Mesendoderm (in vitro differentiated cells): Measurements from ENCODE around the gene IL17RB.

Experiments
- DNase-seq: peaks from one replicate; pipeline ENCODE4 v3.0.0; 2013
- H2AK5ac ChIP-seq: 2 replicates; pipeline ENCODE4 v1.6.1; 2013; ENCODE audit warnings: low read length, inconsistent platforms
- H2BK120ac ChIP-seq: 2 replicates; pipeline ENCODE4 v1.6.1; 2013; ENCODE audit warnings: low read depth, mild to moderate bottlenecking, low read length, moderate library complexity, mixed read lengths
- H2BK15ac ChIP-seq: replicated peaks from 2 replicates; pipeline ENCODE4 v1.6.1; 2013; ENCODE audit warnings: low read depth, mild to moderate bottlenecking, moderate library complexity
- H2BK5ac ChIP-seq: 2 replicates; pipeline ENCODE4 v1.6.1; 2013; ENCODE audit warnings: low read length, inconsistent platforms
- H3K18ac ChIP-seq: 2 replicates; pipeline ENCODE4 v1.6.1; 2013; ENCODE audit warnings: mild to moderate bottlenecking, low read length, mixed read lengths
- H3K23ac ChIP-seq: one replicate; pipeline ENCODE4 v1.6.1; 2013; ENCODE audit warnings: low read length
- H3K27ac ChIP-seq: 2 replicates; pipeline ENCODE4 v1.5.1; 2013; ENCODE audit warnings: low read depth, mild to moderate bottlenecking, inconsistent platforms, low read length, moderate library complexity
- H3K27me3 ChIP-seq: 2 replicates; pipeline ENCODE4 v1.6.1; 2013; ENCODE audit warnings: low read length, control low read depth, mild to moderate bottlenecking, inconsistent platforms; ENCODE audit not compliant: insufficient read depth, poor library complexity
- H3K36me3 ChIP-seq: 2 replicates; pipeline ENCODE4 v1.6.1; 2013; ENCODE audit warnings: low read length, inconsistent platforms; ENCODE audit not compliant: control insufficient read depth, insufficient read depth
- H3K4ac ChIP-seq: one replicate; pipeline ENCODE4 v1.6.1; 2013; ENCODE audit warnings: low read depth, mild to moderate bottlenecking, low read length, moderate library complexity
- H3K4me1 ChIP-seq: 2 replicates; pipeline ENCODE4 v1.6.1; 2013; ENCODE audit warnings: low read depth, low read length, inconsistent platforms; ENCODE audit not compliant: control insufficient read depth
- H3K4me2 ChIP-seq: 2 replicates; pipeline ENCODE4 v1.6.1; 2013; ENCODE audit warnings: low read length
- H3K4me3 ChIP-seq: 2 replicates; pipeline ENCODE4 v1.5.1; 2013; ENCODE audit warnings: mild to moderate bottlenecking, low read length
- H3K56ac ChIP-seq: one replicate; pipeline ENCODE4 v1.6.1; 2013; ENCODE audit warnings: low read length
- H3K79me1 ChIP-seq: 2 replicates; pipeline ENCODE4 v1.6.1; 2013; ENCODE audit warnings: low read length, inconsistent platforms
- H3K79me2 ChIP-seq: 2 replicates; pipeline ENCODE4 v1.6.1; 2013; ENCODE audit warnings: mild to moderate bottlenecking, low read length; ENCODE audit not compliant: control insufficient read depth, insufficient read depth
- H3K9ac ChIP-seq: 2 replicates; pipeline ENCODE4 v1.6.1; 2013; ENCODE audit warnings: low read length, inconsistent platforms
- H4K5ac ChIP-seq: one replicate; pipeline ENCODE4 v1.6.1; 2013; ENCODE audit warnings: low read length
- H4K8ac ChIP-seq: one replicate; pipeline ENCODE4 v1.6.1; 2013; ENCODE audit warnings: low read depth, mild to moderate bottlenecking, control low read depth, low read length, moderate library complexity
- WGBS: extraction: QIAGEN DNeasy Blood & Tissue Kit; methylation state at CpG from one replicate; pipeline ENCODE4 v1.1.7; 2013; ENCODE audit warnings: low lambda C conversion rate, missing lambda C conversion rate; ENCODE audit not compliant: insufficient coverage; ENCODE audit errors: extremely low coverage; 5-methylcytosine and 5-hydroxymethylcytosine counted together

IL17RB gene

DNA sequence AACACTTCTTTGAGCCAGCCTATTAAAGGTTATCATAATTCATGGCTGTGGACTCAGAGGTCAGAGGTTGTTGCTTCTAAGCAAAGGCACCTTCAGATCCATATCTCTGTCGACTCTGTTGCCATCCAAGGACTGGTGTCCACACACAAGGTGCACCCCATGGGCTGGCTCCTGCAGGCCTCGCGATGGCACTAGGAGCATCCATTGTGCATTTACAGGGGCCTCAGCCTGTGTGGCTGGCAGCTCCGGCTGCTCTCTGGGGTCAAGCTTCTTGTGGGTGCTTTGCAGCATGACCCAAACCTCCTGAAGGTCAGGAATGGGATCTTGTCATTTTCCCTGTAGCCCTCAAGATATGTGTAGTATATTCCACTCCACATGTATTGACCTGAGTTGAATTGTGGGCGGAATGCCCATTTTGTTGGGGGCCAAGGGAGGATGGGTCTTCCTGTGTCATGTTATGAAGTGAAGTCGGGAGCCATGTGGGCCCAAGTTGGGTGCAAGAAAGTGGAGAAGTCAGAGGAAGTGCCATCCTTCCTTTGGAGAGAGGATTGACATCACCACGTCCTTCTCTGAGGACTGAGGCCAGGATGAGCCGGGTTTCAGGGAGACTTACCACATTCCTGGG is 44.0 kb upstream of the IL17RB start:
- Histone ChIP-seq H3K4me1 (no peaks in the 10 kb centered on the region), H3K79me1 (no peaks in the 10 kb centered on the region), H2BK120ac (no peak overlapping the region), H3K56ac (no peak overlapping the region), H3K23ac (no peak overlapping the region), H3K79me2 (no peaks in the 10 kb centered on the region), H3K36me3 (no peaks in the 10 kb centered on the region), H3K18ac (no peak overlapping the region), H2AK5ac (no peak overlapping the region), H3K4me3 (no peak overlapping the region), H4K8ac (no peak overlapping the region), H4K5ac (no peak overlapping the region), H3K27ac (no peak overlapping the region), H3K4me2 (no peak overlapping the region), H3K4ac (no peak overlapping the region), H3K27me3 (no peaks in the 10 kb centered on the region), H2BK5ac (no peak overlapping the region), H2BK15ac (no peak overlapping the region), H3K9ac (no peak overlapping the region)
- WGBS = no CpG with 5 or more reads among the region's 8 CpGs
- DNase-seq = no peak

GRCh38 chr3:53803124-53803815 is 43.1 kb upstream of the IL17RB start:
- Histone ChIP-seq H3K79me1 (no peaks in the 10 kb centered on the region), H2BK15ac (no peak overlapping the region), H3K18ac (no peak overlapping the region), H3K36me3 (no peaks in the 10 kb centered on the region), H3K9ac (no peak overlapping the region), H3K23ac (no peak overlapping the region), H3K79me2 (no peaks in the 10 kb centered on the region), H3K4me1 (no peaks in the 10 kb centered on the region), H3K27ac (no peak overlapping the region), H4K5ac (no peak overlapping the region), H4K8ac (no peak overlapping the region), H2BK5ac (no peak overlapping the region), H3K27me3 (no peaks in the 10 kb centered on the region), H3K56ac (no peak overlapping the region), H3K4ac (no peak overlapping the region), H2AK5ac (no peak overlapping the region), H3K4me2 (no peak overlapping the region), H2BK120ac (no peak overlapping the region), H3K4me3 (no peak overlapping the region)
- peak; percentile 40 for DNase-seq
- WGBS = no CpG with 5 or more reads among the region's 18 CpGs

DNA sequence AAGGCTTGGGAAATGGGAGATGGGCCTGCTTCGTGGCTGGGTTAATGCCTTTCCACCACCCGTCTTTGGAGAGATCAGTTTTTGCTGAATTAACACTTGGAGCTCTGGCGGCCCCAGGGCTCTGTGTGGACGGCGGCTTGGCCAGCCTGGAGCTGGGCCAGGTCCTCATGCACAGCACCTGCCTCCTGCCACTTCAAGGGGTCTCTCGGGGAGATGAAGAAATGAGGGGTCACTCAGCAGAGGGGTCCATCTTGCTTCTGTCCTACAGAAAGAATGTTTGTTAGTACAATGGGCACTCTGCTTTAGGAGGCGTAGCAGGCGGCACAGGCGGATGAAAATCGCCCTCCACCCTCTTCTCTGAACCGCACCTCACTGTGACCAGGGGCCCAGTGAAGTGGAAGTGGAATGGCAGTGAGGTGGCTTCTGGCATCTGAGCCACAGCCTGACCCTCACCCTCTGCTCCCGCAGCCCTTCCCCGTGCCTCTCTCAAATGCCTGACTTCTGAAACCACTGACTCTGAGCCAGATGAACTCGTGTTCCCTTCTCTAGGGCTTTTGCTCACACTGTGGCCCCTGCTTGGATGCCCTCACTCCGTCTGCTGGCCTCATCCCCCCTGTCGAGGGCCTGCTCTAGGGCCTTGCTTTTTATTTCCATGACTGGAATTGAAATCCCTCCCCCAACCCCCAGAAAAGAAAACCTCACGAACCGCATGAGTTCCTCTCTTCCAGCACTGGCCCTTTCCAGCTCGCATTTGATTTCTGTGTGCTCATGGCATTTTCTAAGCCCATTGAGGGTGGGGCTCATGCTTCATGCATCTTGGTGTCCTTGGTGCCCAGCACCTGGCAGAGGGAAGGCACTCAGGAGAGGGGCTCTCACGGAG is 42.3 kb upstream of the IL17RB start:
- Histone ChIP-seq H3K4me3 (no peak overlapping the region), H4K5ac (no peak overlapping the region), H2BK120ac (no peak overlapping the region), H3K4me1 (no peaks in the 10 kb centered on the region), H2BK15ac (no peak overlapping the region), H3K4me2 (no peak overlapping the region), H3K4ac (no peak overlapping the region), H2BK5ac (no peak overlapping the region), H2AK5ac (no peak overlapping the region), H3K79me1 (no peaks in the 10 kb centered on the region), H3K23ac (no peak overlapping the region), H3K27ac (no peak overlapping the region), H4K8ac (no peak overlapping the region), H3K56ac (no peak overlapping the region), H3K36me3 (no peaks in the 10 kb centered on the region), H3K79me2 (no peaks in the 10 kb centered on the region), H3K27me3 (no peaks in the 10 kb centered on the region), H3K18ac (no peak overlapping the region), H3K9ac (no peak overlapping the region)
- DNase-seq = no peak
- no CpG with 5 or more reads among the region's 20 CpGs for WGBS

DNA sequence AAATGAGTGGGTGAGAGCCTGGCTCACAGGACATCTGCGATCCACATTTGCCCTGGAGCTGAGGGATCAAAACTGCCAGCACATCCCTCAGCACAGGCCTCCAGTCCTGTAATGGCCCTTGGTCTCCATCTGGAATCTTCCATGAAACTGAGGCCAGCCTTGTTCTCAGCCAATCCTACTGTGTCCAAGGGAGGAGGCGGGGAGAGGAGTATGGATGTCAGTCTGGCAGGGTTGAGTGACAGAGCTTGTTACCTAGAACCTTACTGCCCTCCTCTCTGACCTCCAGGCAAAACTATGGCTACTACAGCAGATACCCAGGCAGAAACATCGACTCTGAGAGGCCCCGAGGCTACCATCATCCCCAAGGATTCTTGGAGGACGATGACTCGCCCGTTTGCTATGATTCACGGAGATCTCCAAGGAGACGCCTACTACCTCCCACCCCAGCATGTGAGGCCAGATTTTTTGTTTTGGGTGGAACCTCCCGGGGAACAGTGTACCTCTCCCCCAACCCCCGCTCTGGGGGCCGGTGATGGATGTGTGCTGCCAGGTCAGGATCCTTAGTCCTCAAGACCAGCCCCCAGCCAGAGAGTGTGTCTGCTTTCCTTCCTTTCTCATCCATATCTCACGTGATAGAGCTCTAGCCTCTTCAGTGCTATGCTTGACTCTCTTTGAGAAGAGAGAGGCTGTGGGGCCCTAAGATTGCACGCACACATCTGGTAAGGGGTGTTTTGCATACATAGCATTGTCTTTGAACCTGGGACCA is 41.5 kb upstream of the IL17RB start:
- Histone ChIP-seq H3K9ac (no peak overlapping the region), H3K4me1 (no peaks in the 10 kb centered on the region), H3K23ac (no peak overlapping the region), H3K27ac (no peak overlapping the region), H2BK120ac (no peak overlapping the region), H3K27me3 (no peaks in the 10 kb centered on the region), H3K18ac (no peak overlapping the region), H4K5ac (no peak overlapping the region), H3K36me3 (no peaks in the 10 kb centered on the region), H3K4ac (no peak overlapping the region), H3K79me1 (no peaks in the 10 kb centered on the region), H3K4me2 (no peak overlapping the region), H3K4me3 (no peak overlapping the region), H3K79me2 (no peaks in the 10 kb centered on the region), H4K8ac (no peak overlapping the region), H2AK5ac (no peak overlapping the region), H3K56ac (no peak overlapping the region), H2BK15ac (no peak overlapping the region), H2BK5ac (no peak overlapping the region)
- WGBS = no CpG with 5 or more reads among the region's 14 CpGs
- peak; percentile 95 for DNase-seq

- Histone ChIP-seq H3K27ac (no peak overlapping the region), H3K4me3 (no peak overlapping the region), H3K9ac (no peak overlapping the region), H4K5ac (no peak overlapping the region), H3K4me2 (no peak overlapping the region), H3K27me3 (no peaks in the 10 kb centered on the region), H3K79me1 (no peaks in the 10 kb centered on the region), H3K4me1 (no peaks in the 10 kb centered on the region), H3K4ac (no peak overlapping the region), H4K8ac (no peak overlapping the region), H2BK120ac (no peak overlapping the region), H2BK15ac (no peak overlapping the region), H2BK5ac (no peak overlapping the region), H3K56ac (no peak overlapping the region), H3K36me3 (no peaks in the 10 kb centered on the region), H3K23ac (no peak overlapping the region), H3K18ac (no peak overlapping the region), H3K79me2 (no peaks in the 10 kb centered on the region), H2AK5ac (no peak overlapping the region)
- 100% methylated on average over 3 of the region's 4 CpGs for WGBS
- no peak for DNase-seq
Measured at GRCh38 chr3:53805463-53806159, 40.8 kb upstream of the IL17RB start.
